ENCODE measurements around the gene CORO6. TPM values are rescaled to one million over a fixed set of nuclear protein-coding genes. Genes with fewer than 3 reads are reported as not detected.

CORO6 gene
- total RNA-seq, 1 experiment from 2014 or later: 35.0 TPM

DNA sequence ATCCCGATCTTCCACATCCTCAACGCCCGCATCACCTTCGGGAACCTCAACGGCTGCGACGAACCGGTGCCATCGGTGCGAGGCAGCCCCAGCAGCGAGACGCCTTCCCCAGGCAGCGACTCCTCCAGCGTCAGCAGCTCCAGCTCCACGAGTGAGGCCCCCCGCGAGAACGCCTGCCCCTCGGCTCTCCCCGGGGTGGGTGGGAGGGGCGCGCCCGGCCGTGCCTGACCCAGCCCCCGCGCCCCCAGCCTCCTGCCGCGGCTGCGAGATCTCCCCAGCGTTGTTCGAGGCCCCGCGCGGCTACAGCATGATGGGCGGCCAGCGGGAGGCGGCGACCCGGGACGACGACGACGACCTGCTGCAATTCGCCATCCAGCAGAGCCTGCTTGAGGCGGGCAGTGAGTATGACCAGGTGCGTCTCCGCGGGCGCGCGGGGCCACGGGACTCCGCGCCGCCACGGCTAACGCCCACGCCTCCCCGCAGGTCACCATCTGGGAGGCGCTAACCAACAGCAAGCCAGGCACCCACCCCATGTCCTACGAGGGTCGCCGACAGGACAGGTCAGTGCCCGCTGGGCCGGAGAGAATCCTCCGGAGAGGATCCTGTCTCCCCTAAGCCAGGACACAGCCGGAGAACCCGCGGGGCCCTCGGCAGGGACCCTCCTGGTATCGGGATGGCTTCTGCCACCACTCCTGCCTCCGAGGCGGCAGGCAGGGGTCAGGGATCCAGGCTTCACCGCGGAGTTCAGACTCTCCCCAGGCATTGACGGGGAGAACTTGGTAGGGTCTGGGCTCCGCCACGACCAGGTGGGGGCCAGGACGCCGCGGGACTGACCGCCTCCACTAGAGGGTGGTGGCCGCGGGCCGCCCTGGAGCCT is 10.1 kb downstream of the CORO6 start:
- Histone ChIP-seq H3F3A (ENCODE audit: insufficient read depth, low read depth) (no peaks in the 10 kb centered on the region; the same call in 1 of the 2 replicates), H3K4me2 (no peak overlapping the region), H3K9me2 (ENCODE audit: insufficient read depth) (no peaks in the 10 kb centered on the region), H4K20me1 (ENCODE audit: insufficient read depth) (no peaks in the 10 kb centered on the region), H3K27me3 (ENCODE audit: insufficient read depth, low read depth) (no peaks in the 10 kb centered on the region), H3K4me3 (no peak overlapping the region), H3K79me2 (ENCODE audit: low read depth) (no peaks in the 10 kb centered on the region), H3K9me3 (ENCODE audit: insufficient read depth, low read depth) (no peaks in the 10 kb centered on the region), H3K36me3 (ENCODE audit: low read depth) (no peaks in the 10 kb centered on the region), H2AFZ (no peak overlapping the region), H3K4me1 (replicated peaks; ENCODE audit: insufficient read depth) (no peaks in the 10 kb centered on the region), H3K27ac (no peak overlapping the region)
- TF ChIP-seq, protein P1, sequence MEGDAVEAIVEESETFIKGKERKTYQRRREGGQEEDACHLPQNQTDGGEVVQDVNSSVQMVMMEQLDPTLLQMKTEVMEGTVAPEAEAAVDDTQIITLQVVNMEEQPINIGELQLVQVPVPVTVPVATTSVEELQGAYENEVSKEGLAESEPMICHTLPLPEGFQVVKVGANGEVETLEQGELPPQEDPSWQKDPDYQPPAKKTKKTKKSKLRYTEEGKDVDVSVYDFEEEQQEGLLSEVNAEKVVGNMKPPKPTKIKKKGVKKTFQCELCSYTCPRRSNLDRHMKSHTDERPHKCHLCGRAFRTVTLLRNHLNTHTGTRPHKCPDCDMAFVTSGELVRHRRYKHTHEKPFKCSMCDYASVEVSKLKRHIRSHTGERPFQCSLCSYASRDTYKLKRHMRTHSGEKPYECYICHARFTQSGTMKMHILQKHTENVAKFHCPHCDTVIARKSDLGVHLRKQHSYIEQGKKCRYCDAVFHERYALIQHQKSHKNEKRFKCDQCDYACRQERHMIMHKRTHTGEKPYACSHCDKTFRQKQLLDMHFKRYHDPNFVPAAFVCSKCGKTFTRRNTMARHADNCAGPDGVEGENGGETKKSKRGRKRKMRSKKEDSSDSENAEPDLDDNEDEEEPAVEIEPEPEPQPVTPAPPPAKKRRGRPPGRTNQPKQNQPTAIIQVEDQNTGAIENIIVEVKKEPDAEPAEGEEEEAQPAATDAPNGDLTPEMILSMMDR (conservative IDR thresholded peaks at IDR 0.05): no peak
- no peak for TF ChIP-seq EZH2 (IDR thresholded peaks at IDR 0.05; ENCODE audit: low read depth)
- intact Hi-C loops (cut with micrococcal nuclease; ENCODE audit: unreplicated experiment): no loop called here
- no peak for DNase-seq
- POLR2A ChIA-PET (ENCODE audit: unreplicated experiment): no interaction called here
- CTCF ChIA-PET: no interaction called here
- BruUV-seq (replicated peaks): no TSS peak

DNA sequence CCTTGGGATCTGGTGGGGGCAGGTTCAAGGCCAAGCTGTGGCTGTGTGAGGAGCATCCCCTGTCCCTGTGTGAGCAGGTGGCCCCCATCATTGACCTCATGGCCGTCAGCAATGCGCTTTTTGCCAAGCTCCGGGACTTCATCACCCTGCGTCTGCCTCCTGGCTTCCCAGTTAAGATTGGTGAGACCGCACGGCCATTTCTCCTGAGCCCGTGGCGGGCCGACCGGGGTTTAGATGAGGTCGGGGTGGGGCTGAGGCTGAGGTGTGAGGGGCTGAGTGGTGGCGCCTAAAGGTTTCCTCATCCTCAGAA is 10.7 kb downstream of the CORO6 start:
- TF ChIP-seq, protein P1 (conservative IDR thresholded peaks at IDR 0.05): no peak
- no peak for TF ChIP-seq EZH2 (IDR thresholded peaks at IDR 0.05; ENCODE audit: low read depth)
- ChIA-PET CTCF (no interaction called here), POLR2A (ENCODE audit: unreplicated experiment) (no interaction called here)
- intact Hi-C loops (cut with micrococcal nuclease; ENCODE audit: unreplicated experiment): no loop called here
- Histone ChIP-seq H3K27me3 (ENCODE audit: insufficient read depth, low read depth) (no peaks in the 10 kb centered on the region), H3F3A (ENCODE audit: insufficient read depth, low read depth) (no peaks in the 10 kb centered on the region; the same call in 1 of the 2 replicates), H3K9me3 (ENCODE audit: insufficient read depth, low read depth) (no peaks in the 10 kb centered on the region), H3K4me1 (replicated peaks; ENCODE audit: insufficient read depth) (no peaks in the 10 kb centered on the region), H2AFZ (no peak overlapping the region), H3K27ac (no peak overlapping the region), H3K4me3 (no peak overlapping the region), H3K9me2 (ENCODE audit: insufficient read depth) (no peaks in the 10 kb centered on the region), H3K4me2 (no peak overlapping the region), H3K36me3 (ENCODE audit: low read depth) (no peaks in the 10 kb centered on the region), H4K20me1 (ENCODE audit: insufficient read depth) (0 out of 2 replicates have a peak, but pooled peaks cover 2% of the 10 kb centered on the region), H3K79me2 (ENCODE audit: low read depth) (no peaks in the 10 kb centered on the region)
- BruUV-seq (replicated peaks): no TSS peak
- no peak for DNase-seq

DNA sequence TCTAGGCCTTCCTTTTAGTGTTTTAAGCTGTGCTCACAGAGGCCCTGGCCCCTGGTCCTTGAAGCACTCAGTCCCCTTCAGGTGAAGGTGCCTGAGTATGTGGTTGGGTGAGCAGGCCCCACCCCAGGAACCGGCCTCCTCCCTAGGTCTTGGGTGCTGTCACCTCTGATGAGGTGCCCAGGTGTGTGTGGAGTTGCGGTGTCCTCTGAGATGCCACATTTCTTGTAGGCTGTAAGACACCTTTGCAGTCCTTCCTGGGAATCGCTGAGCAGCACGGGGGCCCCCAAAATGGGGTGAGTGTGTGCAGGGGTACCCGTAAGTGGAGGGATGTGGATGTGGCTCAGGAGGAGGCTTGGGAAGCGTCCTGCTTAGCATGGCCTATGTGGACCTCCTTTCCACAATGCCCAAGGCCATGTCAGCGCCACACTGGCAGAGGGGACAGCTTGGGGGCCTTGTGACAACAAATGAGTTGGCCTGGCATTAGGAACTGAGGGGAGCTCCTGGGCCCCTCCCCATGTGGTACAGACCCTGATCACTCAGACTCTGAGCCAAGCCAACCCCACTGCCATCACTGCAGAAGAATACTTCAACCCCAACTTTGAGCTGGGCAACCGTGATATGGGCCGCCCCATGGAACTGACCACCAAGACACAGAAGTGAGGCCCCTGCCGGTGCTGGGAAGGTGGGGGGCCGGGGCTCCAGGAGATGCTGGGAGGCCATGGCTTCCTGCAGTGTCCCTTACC is 11.2 kb downstream of the CORO6 start:
- no peaks in the 10 kb centered on the region for H3K9me3 ChIP-seq (ENCODE audit: insufficient read depth, low read depth)
- TF ChIP-seq, protein P1 (conservative IDR thresholded peaks at IDR 0.05): no peak
- TF ChIP-seq EZH2 (IDR thresholded peaks at IDR 0.05; ENCODE audit: low read depth): no peak
- intact Hi-C loops (cut with micrococcal nuclease; ENCODE audit: unreplicated experiment): no loop called here
- no peak overlapping the region for H3K27ac ChIP-seq
- H3F3A ChIP-seq (ENCODE audit: insufficient read depth, low read depth): no peaks in the 10 kb centered on the region; the same call in 1 of the 2 replicates
- H3K79me2 ChIP-seq (ENCODE audit: low read depth): no peaks in the 10 kb centered on the region
- DNase-seq: no peak
- ChIA-PET POLR2A (ENCODE audit: unreplicated experiment) (no interaction called here), CTCF (no interaction called here)
- H3K27me3 ChIP-seq (ENCODE audit: insufficient read depth, low read depth): no peaks in the 10 kb centered on the region
- BruUV-seq (replicated peaks): no TSS peak
- H3K9me2 ChIP-seq (ENCODE audit: insufficient read depth): no peaks in the 10 kb centered on the region
- H2AFZ ChIP-seq: no peak overlapping the region
- no peaks in the 10 kb centered on the region for H3K4me1 ChIP-seq (replicated peaks; ENCODE audit: insufficient read depth)
- no peaks in the 10 kb centered on the region for H3K36me3 ChIP-seq (ENCODE audit: low read depth)
- H4K20me1 ChIP-seq (ENCODE audit: insufficient read depth): 0 out of 2 replicates have a peak, but pooled peaks cover 3% of the 10 kb centered on the region
- H3K4me3 ChIP-seq: no peak overlapping the region
- no peak overlapping the region for H3K4me2 ChIP-seq
